NB4 (cell line): ENCODE data around the gene FSIP1.

Experiments used
- MYC ChIP-seq: IDR thresholded peaks from 2 replicates; pipeline ENCODE4 v1.6.1; 2011; ENCODE audit warnings: low read depth, low read length
- POLR2A ChIP-seq: IDR thresholded peaks from 2 replicates; pipeline ENCODE4 v1.6.1; 2011; ENCODE audit warnings: mild to moderate bottlenecking; ENCODE audit not compliant: insufficient read length; ENCODE audit errors: extremely low read depth
- TF ChIP-seq, protein P1 (sequence below): IDR thresholded peaks from 2 replicates; pipeline ENCODE4 v1.6.1; 2011; ENCODE audit warnings: low read depth, low read length
- TF ChIP-seq, protein P2 (sequence below): IDR thresholded peaks from one replicate; pipeline ENCODE4 v1.5.1; 2012; ENCODE audit warnings: low read depth, low read length

DNA sequence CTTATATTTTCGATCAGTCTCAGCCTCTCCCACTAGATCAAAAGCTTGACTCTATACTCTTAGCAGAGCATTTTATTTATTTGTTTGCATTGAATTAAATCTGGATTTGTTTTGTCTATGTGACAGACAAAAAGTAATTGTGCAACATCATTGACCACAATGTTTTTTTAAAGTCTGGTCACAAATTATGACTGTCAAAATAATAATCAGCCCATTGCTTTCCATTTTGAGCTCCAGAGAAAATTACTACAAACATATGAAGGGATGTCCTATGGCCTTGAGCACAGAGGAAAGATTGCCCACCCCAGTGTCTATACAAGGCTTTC lies 82.3 kb downstream of the FSIP1 start:
- TF ChIP-seq, protein P1, sequence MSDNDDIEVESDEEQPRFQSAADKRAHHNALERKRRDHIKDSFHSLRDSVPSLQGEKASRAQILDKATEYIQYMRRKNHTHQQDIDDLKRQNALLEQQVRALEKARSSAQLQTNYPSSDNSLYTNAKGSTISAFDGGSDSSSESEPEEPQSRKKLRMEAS, result no peak
- TF ChIP-seq, protein P2, sequence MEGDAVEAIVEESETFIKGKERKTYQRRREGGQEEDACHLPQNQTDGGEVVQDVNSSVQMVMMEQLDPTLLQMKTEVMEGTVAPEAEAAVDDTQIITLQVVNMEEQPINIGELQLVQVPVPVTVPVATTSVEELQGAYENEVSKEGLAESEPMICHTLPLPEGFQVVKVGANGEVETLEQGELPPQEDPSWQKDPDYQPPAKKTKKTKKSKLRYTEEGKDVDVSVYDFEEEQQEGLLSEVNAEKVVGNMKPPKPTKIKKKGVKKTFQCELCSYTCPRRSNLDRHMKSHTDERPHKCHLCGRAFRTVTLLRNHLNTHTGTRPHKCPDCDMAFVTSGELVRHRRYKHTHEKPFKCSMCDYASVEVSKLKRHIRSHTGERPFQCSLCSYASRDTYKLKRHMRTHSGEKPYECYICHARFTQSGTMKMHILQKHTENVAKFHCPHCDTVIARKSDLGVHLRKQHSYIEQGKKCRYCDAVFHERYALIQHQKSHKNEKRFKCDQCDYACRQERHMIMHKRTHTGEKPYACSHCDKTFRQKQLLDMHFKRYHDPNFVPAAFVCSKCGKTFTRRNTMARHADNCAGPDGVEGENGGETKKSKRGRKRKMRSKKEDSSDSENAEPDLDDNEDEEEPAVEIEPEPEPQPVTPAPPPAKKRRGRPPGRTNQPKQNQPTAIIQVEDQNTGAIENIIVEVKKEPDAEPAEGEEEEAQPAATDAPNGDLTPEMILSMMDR, result no peak
- no peak for TF ChIP-seq POLR2A
- TF ChIP-seq MYC, result no peak
